Measurements from ENCODE around the gene WDTC1. TPM values are rescaled to one million over a fixed set of nuclear protein-coding genes. Genes with fewer than 3 reads are reported as not detected.
"Not testable (repeated sequence)": the region's sequence is repeated elsewhere in the genome, so short reads cannot be mapped to it uniquely, and the experiment has no call there.

The WDTC1 gene
- total RNA-seq, 1 donor from 2014 or later = 28.6 TPM

GRCh38 chr1:27216466-27216865 lies 18.0 kb upstream of the WDTC1 start:
- DNase-seq (ENCODE audit: low read depth) = no peak
- H3K27me3 ChIP-seq (ENCODE audit: control insufficient read depth, insufficient read depth, low read length) = no peaks in the 10 kb centered on the region
- no peaks in the 10 kb centered on the region for H3K36me3 ChIP-seq (ENCODE audit: control insufficient read depth, insufficient read depth, low read length)
- no peak overlapping the region for H3K4me3 ChIP-seq (ENCODE audit: low read depth, low read length)
- no peak for TF ChIP-seq CTCF (IDR thresholded peaks at IDR 0.05; ENCODE audit: insufficient read depth, low read length, poor library complexity, severe bottlenecking)

GRCh38 chr1:27217401-27217800 lies 17.0 kb upstream of the WDTC1 start:
- no peak for TF ChIP-seq CTCF (IDR thresholded peaks at IDR 0.05; ENCODE audit: insufficient read depth, low read length, poor library complexity, severe bottlenecking)
- DNase-seq (ENCODE audit: low read depth) = no peak

GRCh38 chr1:27218736-27219135 lies 15.7 kb upstream of the WDTC1 start:
- no peak overlapping the region for H3K4me3 ChIP-seq (ENCODE audit: low read depth, low read length)
- no peak for TF ChIP-seq CTCF (IDR thresholded peaks at IDR 0.05; ENCODE audit: insufficient read depth, low read length, poor library complexity, severe bottlenecking)
- H3K27me3 ChIP-seq (ENCODE audit: control insufficient read depth, insufficient read depth, low read length) = no peaks in the 10 kb centered on the region
- no peaks in the 10 kb centered on the region for H3K36me3 ChIP-seq (ENCODE audit: control insufficient read depth, insufficient read depth, low read length)
- no peak for DNase-seq (ENCODE audit: low read depth)

More at GRCh38 chr1:27217401-27217800, 17.0 kb upstream of the WDTC1 start:
- Histone ChIP-seq H3K36me3 (ENCODE audit: control insufficient read depth, insufficient read depth, low read length) (no peaks in the 10 kb centered on the region), H3K27me3 (ENCODE audit: control insufficient read depth, insufficient read depth, low read length) (no peaks in the 10 kb centered on the region), H3K4me3 (ENCODE audit: low read depth, low read length) (no peak overlapping the region)

- Histone ChIP-seq H3K36me3 (ENCODE audit: control insufficient read depth, insufficient read depth, low read length) (no peaks in the 10 kb centered on the region), H3K4me3 (ENCODE audit: low read depth, low read length) (no peak overlapping the region), H3K27me3 (ENCODE audit: control insufficient read depth, insufficient read depth, low read length) (no peaks in the 10 kb centered on the region)
- TF ChIP-seq CTCF (IDR thresholded peaks at IDR 0.05; ENCODE audit: insufficient read depth, low read length, poor library complexity, severe bottlenecking) = no peak
- no peak for DNase-seq (ENCODE audit: low read depth)
These were observed 14.3 kb upstream of the WDTC1 start for GRCh38 chr1:27220096-27220495.

- not testable (repeated sequence) for H3K4me3 ChIP-seq (ENCODE audit: low read depth, low read length); H3K36me3 ChIP-seq (ENCODE audit: control insufficient read depth, insufficient read depth, low read length); DNase-seq (ENCODE audit: low read depth); H3K27me3 ChIP-seq (ENCODE audit: control insufficient read depth, insufficient read depth, low read length)
These were observed 13.5 kb upstream of the WDTC1 start for GRCh38 chr1:27220702-27221497.

- H3K36me3 ChIP-seq (ENCODE audit: control insufficient read depth, insufficient read depth, low read length) = no peaks in the 10 kb centered on the region
- TF ChIP-seq CTCF (IDR thresholded peaks at IDR 0.05; ENCODE audit: insufficient read depth, low read length, poor library complexity, severe bottlenecking) = no peak
- H3K27me3 ChIP-seq (ENCODE audit: control insufficient read depth, insufficient read depth, low read length) = no peaks in the 10 kb centered on the region
- DNase-seq (ENCODE audit: low read depth) = no peak
- H3K4me3 ChIP-seq (ENCODE audit: low read depth, low read length) = no peak overlapping the region
These were observed 8.8 kb upstream of the WDTC1 start for GRCh38 chr1:27225621-27226020.

Data from kidney epithelial cell (primary cell).